Kidney capillary endothelial cell (primary cell): Measurements from ENCODE around the gene RAD51AP1.
A peak's percentile ranks its signal among the peaks of the same experiment; 100 is the strongest.

ENCODE experiments used
- DNase-seq: peaks from one replicate; pipeline ENCODE4 v3.0.0-alpha.2; 2018; ENCODE audit warnings: low spot score

The RAD51AP1 gene

GRCh38 chr12:4595881-4596280, 57.2 kb downstream of the RAD51AP1 start:
- no peak for DNase-seq

- DNase-seq = no peak
Observed at GRCh38 chr12:4603421-4603820, 64.7 kb downstream of the RAD51AP1 start.

- no peak for DNase-seq
Observed at GRCh38 chr12:4603946-4604345, 65.3 kb downstream of the RAD51AP1 start.

- DNase-seq = peak; percentile 81
Observed at GRCh38 chr12:4604684-4605193, 66.0 kb downstream of the RAD51AP1 start.

GRCh38 chr12:4607056-4607455, 68.4 kb downstream of the RAD51AP1 start:
- DNase-seq = no peak

GRCh38 chr12:4609071-4609470, 70.4 kb downstream of the RAD51AP1 start:
- DNase-seq = no peak
